Stimulated activated CD8-positive, alpha-beta memory T cell treated with anti-CD3 and anti-CD28 coated beads, Interleukin-12 subunit alpha, Interleukin-12 subunit beta, amount 100 ng/mL, for 24 hours (primary cell): ENCODE data around the gene GNAI3.
"Not testable (repeated sequence)": the region's sequence is repeated elsewhere in the genome, so short reads cannot be mapped to it uniquely, and the experiment has no call there.

ENCODE experiments used
- DNase-seq: peaks from one replicate; pipeline ENCODE4 v3.0.0-alpha.2; 2020; ENCODE audit errors: extremely low read depth

GNAI3 gene

DNA sequence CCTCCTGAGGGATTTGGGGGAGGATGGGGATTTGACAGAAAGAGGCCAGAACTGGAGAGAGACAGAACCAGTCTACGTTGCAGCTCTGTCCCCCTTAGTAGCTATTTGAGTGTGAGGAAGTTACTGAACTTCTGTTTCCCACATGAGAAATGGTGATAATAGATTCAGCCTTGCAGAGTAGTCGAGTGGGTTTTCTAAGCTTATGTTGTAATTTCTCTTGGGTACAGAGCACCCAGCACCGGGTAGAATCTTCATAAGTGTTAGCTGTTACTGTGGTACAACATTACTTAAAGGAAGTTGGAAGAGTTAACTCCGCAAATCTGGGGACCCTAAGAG lies 112.2 kb downstream of the GNAI3 start:
- not testable (repeated sequence) for DNase-seq

DNA sequence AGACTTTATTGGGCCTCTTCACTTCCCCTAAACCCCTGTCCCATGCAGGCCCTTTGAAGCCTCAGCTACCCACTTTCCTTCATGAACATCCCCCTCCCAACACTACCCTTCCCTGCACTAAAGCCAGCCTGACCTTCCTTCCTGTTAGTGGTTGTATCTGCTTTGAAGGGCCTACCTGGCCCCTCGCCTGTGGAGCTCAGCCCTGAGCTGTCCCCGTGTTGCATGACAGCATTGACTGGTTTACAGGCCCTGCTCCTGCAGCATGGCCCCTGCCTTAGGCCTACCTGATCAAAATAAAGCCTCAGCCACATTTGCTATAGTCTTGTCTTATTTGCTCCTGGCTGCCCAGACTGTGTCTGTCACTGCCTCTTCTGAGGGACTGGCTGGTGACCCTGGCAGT lies 113.0 kb downstream of the GNAI3 start:
- no peak for DNase-seq

DNA sequence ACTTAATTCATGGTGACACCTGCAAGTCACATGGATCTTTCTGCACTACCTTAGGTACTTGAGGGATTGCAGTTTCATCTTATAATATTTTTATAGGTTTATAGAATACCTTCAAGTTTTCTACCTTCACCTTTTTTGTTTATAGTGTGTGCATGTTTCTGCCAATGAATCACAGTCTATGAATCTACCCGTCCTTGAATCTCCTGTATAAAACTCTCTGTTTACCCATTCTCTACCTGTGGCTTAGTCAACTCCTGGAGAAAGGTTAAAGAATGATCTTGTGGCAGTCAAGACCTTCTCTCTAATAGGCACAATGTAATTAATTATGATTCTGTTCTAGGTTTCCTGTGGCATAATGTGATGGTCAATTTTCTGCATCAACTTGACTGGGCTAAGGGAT lies 116.3 kb downstream of the GNAI3 start:
- DNase-seq, result no peak

DNA sequence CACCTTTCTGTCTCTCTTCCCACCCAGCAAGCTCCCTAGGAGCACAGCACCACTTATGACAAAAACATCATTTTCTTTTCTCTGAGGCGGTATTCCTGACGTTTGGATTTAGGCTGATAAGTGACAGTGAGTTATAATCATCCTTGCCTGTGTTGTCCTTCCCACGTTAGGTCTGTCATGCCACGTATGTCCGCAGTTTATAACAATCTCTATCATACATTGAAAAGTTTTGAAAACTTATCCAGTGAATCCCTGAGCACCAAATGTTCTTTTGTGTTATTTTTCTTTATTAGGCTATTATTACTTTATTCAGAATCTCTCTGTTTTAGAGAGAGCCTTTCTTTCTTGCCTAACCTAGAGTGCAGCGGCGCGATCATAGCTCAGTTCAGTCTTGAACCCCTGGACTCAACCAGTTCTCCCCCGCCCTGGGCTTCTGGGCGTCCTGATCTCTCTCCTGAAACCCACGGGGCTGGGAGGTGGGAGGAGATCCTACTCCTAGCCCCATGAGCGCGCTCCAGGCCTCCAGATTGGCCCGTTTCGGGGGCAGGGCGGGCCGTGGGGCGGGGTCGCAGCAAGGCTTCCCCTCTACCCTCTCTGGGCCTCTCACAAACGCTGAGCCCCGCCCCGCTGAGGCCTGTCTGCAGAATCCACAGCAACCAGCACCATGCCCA lies 119.2 kb downstream of the GNAI3 start, which contains the start of gene GSTM2:
Gene GSTM2, plus strand, starts transcription at position 606 of the 671 bp plus-strand sequence. Its CDS starts 59 bp downstream, at position 665.
- DNase-seq, result peak; percentile 41
